WTC11 (cell line): ENCODE results near the gene THSD7B. TPM values are rescaled to one million over a fixed set of nuclear protein-coding genes. Genes with fewer than 3 reads are reported as not detected.

Experiments used
- ATAC-seq: fragments of 200-7000 bp; cut with Tn5 transposase; 2 replicates; pipeline ENCODE4 v1.10.0; 2021; ENCODE audit warnings: mild to moderate bottlenecking, moderate library complexity
- CTCF ChIA-PET: fragments of 300-600 bp; sonication (Branson Sonifier 250); formaldehyde crosslinking; loops from one replicate; lab custom pipeline; 2021; ENCODE audit warnings: antibody characterized with exemption; lab: Charles Lee
- POLR2A ChIA-PET: fragments of 350-600 bp; sonication (Branson Sonifier 250); formaldehyde crosslinking; loops from one replicate; lab custom pipeline; 2021; ENCODE audit warnings: antibody characterized with exemption; lab: Charles Lee
- DNase-seq: peaks from one replicate; pipeline ENCODE4 v3.0.0; 2021; ENCODE audit warnings: low spot score
- H3K27ac Mint-ChIP-seq: 2 replicates; pipeline ENCODE4 v1.8.0; 2021; ENCODE audit warnings: mixed read lengths
- H3K27me3 Mint-ChIP-seq: 2 replicates; pipeline ENCODE4 v1.8.0; 2021; ENCODE audit warnings: low read depth, mild to moderate bottlenecking, moderate library complexity, mixed read lengths
- H3K36me3 Mint-ChIP-seq: 2 replicates; pipeline ENCODE4 v1.8.0; 2021; ENCODE audit warnings: mixed read lengths
- H3K4me1 Mint-ChIP-seq: 2 replicates; pipeline ENCODE4 v1.8.0; 2022; ENCODE audit warnings: mixed read lengths
- H3K4me3 Mint-ChIP-seq: 2 replicates; pipeline ENCODE4 v1.8.0; 2021; ENCODE audit warnings: mild to moderate bottlenecking, moderate library complexity, mixed read lengths
- H3K9me3 Mint-ChIP-seq: 2 replicates; pipeline ENCODE4 v1.8.0; 2021; ENCODE audit warnings: mixed read lengths
- AR ChIP-seq: fragments of 250-450 bp; sonication (Bioruptor Pico); IDR thresholded peaks from 2 replicates; pipeline ENCODE4 v1.9.0; 2021; ENCODE audit warnings: mild to moderate bottlenecking
- ATF3 ChIP-seq: sonication (generic); formaldehyde crosslinking; conservative IDR thresholded peaks from 2 replicates; pipeline ENCODE4 v1.8.1; 2022; ENCODE audit warnings: mild to moderate bottlenecking, missing genetic modification reagents
- CBFB ChIP-seq: sonication (generic); formaldehyde crosslinking; IDR thresholded peaks from 2 replicates; pipeline ENCODE4 v1.8.1; 2022; ENCODE audit warnings: mild to moderate bottlenecking, low read depth, missing genetic modification reagents
- EMX1 ChIP-seq: fragments of 250-450 bp; sonication (Bioruptor Pico); IDR thresholded peaks from 2 replicates; pipeline ENCODE4 v1.8.0; 2021; ENCODE audit warnings: mild to moderate bottlenecking
- FOXJ3 ChIP-seq: sonication (generic); formaldehyde crosslinking; IDR thresholded peaks from 2 replicates; pipeline ENCODE4 v1.9.0; 2021; ENCODE audit warnings: missing genetic modification reagents, mild to moderate bottlenecking, borderline replicate concordance
- FOXP4 ChIP-seq: sonication (generic); formaldehyde crosslinking; IDR thresholded peaks from 2 replicates; pipeline ENCODE4 v1.8.0; 2022; ENCODE audit warnings: mild to moderate bottlenecking, missing genetic modification reagents
- GABPB1 ChIP-seq: sonication (generic); formaldehyde crosslinking; IDR thresholded peaks from 2 replicates; pipeline ENCODE4 v1.8.1; 2023; ENCODE audit warnings: mild to moderate bottlenecking, missing genetic modification reagents
- HMGXB4 ChIP-seq: sonication (generic); formaldehyde crosslinking; IDR thresholded peaks from 2 replicates; pipeline ENCODE4 v1.8.1; 2023; ENCODE audit warnings: mild to moderate bottlenecking, moderate library complexity, missing genetic modification reagents
- MAX ChIP-seq: sonication (generic); formaldehyde crosslinking; IDR thresholded peaks from 2 replicates; pipeline ENCODE4 v1.8.0; 2022; ENCODE audit warnings: mild to moderate bottlenecking, missing genetic modification reagents
- MYBL2 ChIP-seq: sonication (generic); formaldehyde crosslinking; IDR thresholded peaks from 2 replicates; pipeline ENCODE4 v1.8.1; 2023; ENCODE audit warnings: mild to moderate bottlenecking, moderate library complexity, missing genetic modification reagents
- PRDM15 ChIP-seq: sonication (generic); formaldehyde crosslinking; IDR thresholded peaks from 2 replicates; pipeline ENCODE4 v1.8.0; 2022; ENCODE audit warnings: missing genetic modification reagents
- PREB ChIP-seq: sonication (generic); formaldehyde crosslinking; IDR thresholded peaks from 2 replicates; pipeline ENCODE4 v1.8.1; 2022; ENCODE audit warnings: mild to moderate bottlenecking, missing genetic modification reagents, moderate library complexity, borderline replicate concordance
- PRRX2 ChIP-seq: fragments of 250-450 bp; sonication (Bioruptor Pico); IDR thresholded peaks from 2 replicates; pipeline ENCODE4 v1.8.0; 2021; ENCODE audit warnings: mild to moderate bottlenecking
- RELA ChIP-seq: sonication (generic); formaldehyde crosslinking; IDR thresholded peaks from 2 replicates; pipeline ENCODE4 v1.8.1; 2022; ENCODE audit warnings: missing genetic modification reagents, mild to moderate bottlenecking, borderline replicate concordance
- SMAD3 ChIP-seq: sonication (generic); formaldehyde crosslinking; IDR thresholded peaks from 2 replicates; pipeline ENCODE4 v1.8.0; 2022; ENCODE audit warnings: missing genetic modification reagents, mild to moderate bottlenecking, borderline replicate concordance
- TP53 ChIP-seq: sonication (generic); formaldehyde crosslinking; IDR thresholded peaks from 2 replicates; pipeline ENCODE4 v1.8.1; 2023; ENCODE audit warnings: mild to moderate bottlenecking, missing genetic modification reagents
- ZNF121 ChIP-seq: sonication (generic); formaldehyde crosslinking; IDR thresholded peaks from 2 replicates; pipeline ENCODE4 v1.8.0; 2023; ENCODE audit warnings: missing genetic modification reagents
- ZNF138 ChIP-seq: sonication (generic); formaldehyde crosslinking; conservative IDR thresholded peaks from 2 replicates; pipeline ENCODE4 v1.8.1; 2022; ENCODE audit warnings: mild to moderate bottlenecking, moderate library complexity, missing genetic modification reagents
- ZNF425 ChIP-seq: fragments of 250-450 bp; sonication (Bioruptor Pico); conservative IDR thresholded peaks from 2 replicates; pipeline ENCODE4 v1.9.0; 2021; ENCODE audit warnings: mild to moderate bottlenecking
- ZNF671 ChIP-seq: fragments of 250-450 bp; sonication (Bioruptor Pico); IDR thresholded peaks from 2 replicates; pipeline ENCODE4 v1.8.0; 2021; ENCODE audit warnings: mild to moderate bottlenecking
- total RNA-seq: library from RNA; stranded (reverse); gene quantifications from 3 replicates; pipeline ENCODE4 v1.2.3, GENCODE V29; 2021

THSD7B gene
- total RNA-seq, 1 experiment from 2014 or later, result 2.9 TPM

GRCh38 chr2:136828162-136828561 is 62.8 kb downstream of the THSD7B start (continued):
- no peak for TF ChIP-seq PRDM15
- no peak for TF ChIP-seq ZNF121
- no peak for TF ChIP-seq RELA (CRISPR knock-in tag)
- no peak for TF ChIP-seq AR

- Mint-ChIP-seq H3K9me3 (peaks cover 6% of the 10 kb centered on the region), H3K36me3 (no peaks in the 10 kb centered on the region), H3K4me1 (peaks cover 12% of the 10 kb centered on the region), H3K27ac (no peak overlapping the region), H3K4me3 (no peak overlapping the region), H3K27me3 (no peaks in the 10 kb centered on the region)
- no peak for TF ChIP-seq EMX1
- TF ChIP-seq ZNF138 (CRISPR knock-in tag), result no peak
- TF ChIP-seq ATF3, result no peak
- TF ChIP-seq TP53 (CRISPR knock-in tag), result no peak
- TF ChIP-seq ZNF671 (CRISPR knock-in tag), result no peak
- TF ChIP-seq FOXP4 (CRISPR knock-in tag), result no peak
- no peak for TF ChIP-seq CBFB (CRISPR knock-in tag)
- TF ChIP-seq PRRX2 (CRISPR knock-in tag), result no peak
- TF ChIP-seq GABPB1 (CRISPR knock-in tag), result no peak
- TF ChIP-seq PREB (CRISPR knock-in tag), result no peak
- TF ChIP-seq MAX (CRISPR knock-in tag), result no peak
- POLR2A ChIA-PET, result no interaction called here
- CTCF ChIA-PET, result no interaction called here
- DNase-seq (no peak), ATAC-seq (no peak)
These were observed 63.4 kb downstream of the THSD7B start for GRCh38 chr2:136828774-136829173.

- POLR2A ChIA-PET, result no interaction called here
- H3K27me3 Mint-ChIP-seq, result no peaks in the 10 kb centered on the region
- H3K4me1 Mint-ChIP-seq, result 0 out of 2 replicates have a peak, but pooled peaks cover 2% of the 10 kb centered on the region
- ATAC-seq (no peak), DNase-seq (no peak)
- H3K4me3 Mint-ChIP-seq, result no peak overlapping the region
- no peaks in the 10 kb centered on the region for H3K9me3 Mint-ChIP-seq
- no peak overlapping the region for H3K27ac Mint-ChIP-seq
- H3K36me3 Mint-ChIP-seq, result no peaks in the 10 kb centered on the region
- CTCF ChIA-PET, result interaction anchor here (1.6 kb wide), 1 partner anchor 76 kb away, joined by 3 read pairs; no protein-coding TSS in a partner anchor
- TF ChIP-seq MYBL2 (CRISPR knock-in tag), result no peak
- no peak for TF ChIP-seq HMGXB4 (CRISPR knock-in tag)
- no peak for TF ChIP-seq FOXJ3 (CRISPR knock-in tag)
- TF ChIP-seq CBFB (CRISPR knock-in tag), result no peak
- TF ChIP-seq RELA (CRISPR knock-in tag), result no peak
- TF ChIP-seq SMAD3 (CRISPR knock-in tag), result no peak
- TF ChIP-seq ZNF425 (CRISPR knock-in tag), result no peak
These were observed 79.2 kb downstream of the THSD7B start for GRCh38 chr2:136844546-136844945.
